NOMO-1 treated with dmso at 0.1 percent for 144 hours (cell line): Measurements from ENCODE around the gene FGFR2.

ENCODE experiments used
- DNase-seq: peaks from one replicate; lab custom pipeline; 2025; ENCODE audit not compliant: unreplicated experiment; lab: John Stamatoyannopoulos, UW

Gene FGFR2

GRCh38 chr10:121598263-121599249 lies at the start of gene FGFR2:
Gene FGFR2, minus strand, starts transcription at chr10:121598444. Its CDS starts 4,627 bp downstream, at chr10:121593817.
- DNase-seq, result peak; percentile 66

GRCh38 chr10:121647401-121647800 lies 49.2 kb upstream of the FGFR2 start:
- DNase-seq, result no peak

- no peak for DNase-seq
These were observed 47.5 kb upstream of the FGFR2 start for GRCh38 chr10:121645696-121646095.

GRCh38 chr10:121644501-121644900 lies 46.3 kb upstream of the FGFR2 start:
- DNase-seq, result no peak

- DNase-seq, result no peak
These were observed 42.0 kb upstream of the FGFR2 start for GRCh38 chr10:121640266-121640665.

GRCh38 chr10:121639416-121639815 lies 41.2 kb upstream of the FGFR2 start:
- DNase-seq, result no peak

- DNase-seq, result no peak
These were observed 39.2 kb upstream of the FGFR2 start for GRCh38 chr10:121637437-121637836.

- no peak for DNase-seq
These were observed 34.8 kb upstream of the FGFR2 start for GRCh38 chr10:121633056-121633455.

GRCh38 chr10:121631365-121632029 lies 33.3 kb upstream of the FGFR2 start:
- DNase-seq, result no peak

- no peak for DNase-seq
These were observed 30.6 kb upstream of the FGFR2 start for GRCh38 chr10:121628859-121629258.

GRCh38 chr10:121627876-121628581 lies 29.8 kb upstream of the FGFR2 start:
- DNase-seq, result no peak

- DNase-seq, result no peak
These were observed 26.7 kb upstream of the FGFR2 start for GRCh38 chr10:121624836-121625486.

GRCh38 chr10:121618906-121619305 lies 20.7 kb upstream of the FGFR2 start:
- no peak for DNase-seq

- DNase-seq, result no peak
These were observed 18.9 kb upstream of the FGFR2 start for GRCh38 chr10:121617176-121617575.

GRCh38 chr10:121616291-121616690 lies 18.0 kb upstream of the FGFR2 start:
- DNase-seq, result no peak

- DNase-seq, result no peak
These were observed 17.6 kb upstream of the FGFR2 start for GRCh38 chr10:121615836-121616235.

- DNase-seq, result no peak
These were observed 17.2 kb upstream of the FGFR2 start for GRCh38 chr10:121615435-121615793.

GRCh38 chr10:121614613-121615434 lies 16.6 kb upstream of the FGFR2 start:
- no peak for DNase-seq

GRCh38 chr10:121613456-121613855 lies 15.2 kb upstream of the FGFR2 start:
- DNase-seq, result no peak
